RWPE2 (cell line): ENCODE measurements around the gene SMIM38.
A peak's percentile ranks its signal among the peaks of the same experiment; 100 is the strongest.

Source experiments
- ATAC-seq: fragments of 200-7000 bp; cut with Tn5 transposase; 3 replicates; pipeline ENCODE4 v1.9.1; 2021; ENCODE audit warnings: low read depth
- DNase-seq: peaks from one replicate; pipeline ENCODE4 v3.0.0-alpha.2; 2020; ENCODE audit warnings: low spot score
- H3K27ac ChIP-seq: fragments of 450-650 bp; 2 replicates; pipeline ENCODE4 v1.5.1; 2017; ENCODE audit warnings: mild to moderate bottlenecking; ENCODE audit not compliant: poor library complexity, severe bottlenecking
- H3K27me3 ChIP-seq: fragments of 250-450 bp; sonication (Bioruptor Pico); 2 replicates; pipeline ENCODE4 v1.5.1; 2021; ENCODE audit warnings: mild to moderate bottlenecking, moderate library complexity; ENCODE audit not compliant: insufficient read depth, poor library complexity, severe bottlenecking
- H3K36me3 ChIP-seq: fragments of 250-450 bp; sonication (Bioruptor Pico); 2 replicates; pipeline ENCODE4 v1.5.1; 2020; ENCODE audit warnings: low read depth, mild to moderate bottlenecking, moderate library complexity
- H3K4me1 ChIP-seq: fragments of 250-450 bp; sonication (Bioruptor Pico); 2 replicates; pipeline ENCODE4 v1.5.1; 2021; ENCODE audit warnings: mild to moderate bottlenecking, moderate library complexity; ENCODE audit not compliant: insufficient read depth, poor library complexity, severe bottlenecking
- H3K4me3 ChIP-seq: fragments of 250-450 bp; sonication (Bioruptor Pico); 2 replicates; pipeline ENCODE4 v1.5.1; 2021; ENCODE audit warnings: mild to moderate bottlenecking, moderate library complexity; ENCODE audit not compliant: severe bottlenecking
- H3K9me3 ChIP-seq: fragments of 250-450 bp; sonication (Bioruptor Pico); 2 replicates; pipeline ENCODE4 v1.5.1; 2021; ENCODE audit warnings: mild to moderate bottlenecking, moderate library complexity; ENCODE audit not compliant: severe bottlenecking
- TF ChIP-seq, protein P1 (sequence below): fragments of 450-650 bp; IDR thresholded peaks from one replicate; pipeline ENCODE4 v1.5.1; 2017; ENCODE audit warnings: mild to moderate bottlenecking, moderate library complexity; ENCODE audit not compliant: poor library complexity, severe bottlenecking

The SMIM38 gene

DNA sequence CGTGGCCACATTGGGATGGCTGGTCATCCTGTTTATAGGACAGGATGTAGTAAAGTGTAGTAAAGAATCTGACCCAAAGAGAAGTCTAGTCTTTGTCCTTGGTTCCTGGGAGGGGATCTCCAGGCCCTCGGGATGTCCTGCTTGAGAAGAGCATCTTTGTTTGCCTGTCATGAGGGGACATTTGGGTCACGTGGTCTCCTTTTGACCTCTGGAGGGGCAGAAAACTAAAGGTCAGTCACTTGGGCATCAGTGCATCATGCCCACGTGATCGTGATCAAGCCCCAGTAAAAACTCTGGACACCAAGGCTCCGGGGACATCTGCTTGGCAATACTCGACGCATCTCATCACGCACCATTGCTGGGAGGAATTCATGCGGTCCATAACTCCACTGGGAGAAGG, 9.1 kb downstream of the SMIM38 start:
- TF ChIP-seq, protein P1, sequence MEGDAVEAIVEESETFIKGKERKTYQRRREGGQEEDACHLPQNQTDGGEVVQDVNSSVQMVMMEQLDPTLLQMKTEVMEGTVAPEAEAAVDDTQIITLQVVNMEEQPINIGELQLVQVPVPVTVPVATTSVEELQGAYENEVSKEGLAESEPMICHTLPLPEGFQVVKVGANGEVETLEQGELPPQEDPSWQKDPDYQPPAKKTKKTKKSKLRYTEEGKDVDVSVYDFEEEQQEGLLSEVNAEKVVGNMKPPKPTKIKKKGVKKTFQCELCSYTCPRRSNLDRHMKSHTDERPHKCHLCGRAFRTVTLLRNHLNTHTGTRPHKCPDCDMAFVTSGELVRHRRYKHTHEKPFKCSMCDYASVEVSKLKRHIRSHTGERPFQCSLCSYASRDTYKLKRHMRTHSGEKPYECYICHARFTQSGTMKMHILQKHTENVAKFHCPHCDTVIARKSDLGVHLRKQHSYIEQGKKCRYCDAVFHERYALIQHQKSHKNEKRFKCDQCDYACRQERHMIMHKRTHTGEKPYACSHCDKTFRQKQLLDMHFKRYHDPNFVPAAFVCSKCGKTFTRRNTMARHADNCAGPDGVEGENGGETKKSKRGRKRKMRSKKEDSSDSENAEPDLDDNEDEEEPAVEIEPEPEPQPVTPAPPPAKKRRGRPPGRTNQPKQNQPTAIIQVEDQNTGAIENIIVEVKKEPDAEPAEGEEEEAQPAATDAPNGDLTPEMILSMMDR: no peak

DNA sequence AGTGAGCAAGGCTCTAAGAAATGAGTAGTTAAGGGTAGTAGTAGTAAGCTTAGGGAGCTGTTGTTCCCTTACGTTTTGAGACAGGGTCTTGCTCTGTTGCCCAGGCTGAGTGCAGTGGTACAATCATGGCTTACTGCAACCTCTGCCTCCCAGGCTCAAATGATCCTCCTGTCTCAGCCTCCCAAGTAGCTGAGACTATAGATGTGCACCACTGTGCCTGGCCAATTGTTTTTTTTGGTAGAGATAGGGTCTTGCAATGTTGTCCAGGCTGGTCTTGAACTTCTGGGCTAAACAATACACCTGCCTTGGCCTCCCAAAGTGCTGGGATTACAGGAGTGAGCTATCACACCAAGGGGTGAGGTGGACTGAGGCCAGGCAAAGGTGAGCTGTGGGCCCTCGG, 10.0 kb downstream of the SMIM38 start:
- H3K4me1 ChIP-seq: peaks cover 6% of the 10 kb centered on the region
- no peaks in the 10 kb centered on the region for H3K36me3 ChIP-seq
- TF ChIP-seq, protein P1: no peak

More for the DNA sequence above, 9.1 kb downstream of the SMIM38 start:
- Histone ChIP-seq H3K27ac (no peak overlapping the region), H3K36me3 (no peaks in the 10 kb centered on the region), H3K4me3 (no peak overlapping the region), H3K27me3 (no peaks in the 10 kb centered on the region), H3K9me3 (no peaks in the 10 kb centered on the region), H3K4me1 (peaks cover 6% of the 10 kb centered on the region)
- ATAC-seq (no peak), DNase-seq (no peak)

DNA sequence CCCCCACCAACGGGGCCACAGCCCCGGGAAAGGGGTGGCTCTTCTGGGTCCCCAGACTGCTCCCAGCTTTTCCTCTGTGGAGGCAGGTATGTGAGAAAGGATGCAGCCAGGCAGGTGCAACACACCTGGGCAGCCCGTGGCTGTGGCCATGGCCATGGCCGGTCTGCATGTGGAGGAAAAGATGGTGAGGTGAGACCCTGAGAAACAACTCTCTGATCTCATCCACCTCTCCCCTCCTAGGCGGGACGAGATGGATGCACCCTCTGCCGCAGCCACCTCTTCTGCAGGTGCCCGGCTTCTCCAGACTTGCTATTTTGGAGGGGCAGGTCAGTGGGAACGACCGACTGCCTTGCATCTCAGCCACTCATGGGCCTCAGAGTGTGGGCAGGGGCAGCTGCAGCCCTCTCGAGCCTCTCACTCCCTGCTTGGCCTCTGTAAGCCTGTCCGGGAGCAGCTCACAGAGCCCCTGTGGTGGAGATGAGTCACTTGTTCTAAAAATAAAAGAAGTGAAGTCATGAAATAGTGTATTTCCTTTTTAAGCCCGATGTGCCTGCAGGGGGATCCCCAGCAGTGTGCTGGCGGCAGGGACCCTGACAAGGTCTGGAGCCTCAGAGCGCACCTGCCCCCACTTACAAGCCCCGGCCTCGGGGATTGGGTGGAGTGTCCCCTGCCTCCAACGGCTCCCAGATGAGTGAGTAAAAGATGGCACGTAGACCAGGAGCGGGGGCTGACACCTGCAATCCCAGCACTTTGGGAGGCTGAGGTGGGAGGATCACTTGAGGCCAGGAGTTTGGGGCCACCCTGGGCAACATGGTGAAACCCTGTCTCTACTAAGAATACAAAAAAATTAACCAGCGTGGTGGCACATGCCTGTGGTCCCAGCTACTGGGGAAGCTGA, 10.7 kb downstream of the SMIM38 start:
- DNase-seq (no peak), ATAC-seq (peak; percentile 88)
- no peaks in the 10 kb centered on the region for H3K36me3 ChIP-seq
- TF ChIP-seq, protein P1: peak; percentile 15
- no peak overlapping the region for H3K4me3 ChIP-seq
- H3K27ac ChIP-seq: no peak overlapping the region
- no peaks in the 10 kb centered on the region for H3K27me3 ChIP-seq
- H3K4me1 ChIP-seq: peaks cover 6% of the 10 kb centered on the region
- no peaks in the 10 kb centered on the region for H3K9me3 ChIP-seq

More for the DNA sequence above, 10.0 kb downstream of the SMIM38 start:
- Histone ChIP-seq H3K4me3 (no peak overlapping the region), H3K27me3 (no peaks in the 10 kb centered on the region), H3K9me3 (no peaks in the 10 kb centered on the region), H3K27ac (no peak overlapping the region)
- ATAC-seq: no peak
- DNase-seq: no peak

DNA sequence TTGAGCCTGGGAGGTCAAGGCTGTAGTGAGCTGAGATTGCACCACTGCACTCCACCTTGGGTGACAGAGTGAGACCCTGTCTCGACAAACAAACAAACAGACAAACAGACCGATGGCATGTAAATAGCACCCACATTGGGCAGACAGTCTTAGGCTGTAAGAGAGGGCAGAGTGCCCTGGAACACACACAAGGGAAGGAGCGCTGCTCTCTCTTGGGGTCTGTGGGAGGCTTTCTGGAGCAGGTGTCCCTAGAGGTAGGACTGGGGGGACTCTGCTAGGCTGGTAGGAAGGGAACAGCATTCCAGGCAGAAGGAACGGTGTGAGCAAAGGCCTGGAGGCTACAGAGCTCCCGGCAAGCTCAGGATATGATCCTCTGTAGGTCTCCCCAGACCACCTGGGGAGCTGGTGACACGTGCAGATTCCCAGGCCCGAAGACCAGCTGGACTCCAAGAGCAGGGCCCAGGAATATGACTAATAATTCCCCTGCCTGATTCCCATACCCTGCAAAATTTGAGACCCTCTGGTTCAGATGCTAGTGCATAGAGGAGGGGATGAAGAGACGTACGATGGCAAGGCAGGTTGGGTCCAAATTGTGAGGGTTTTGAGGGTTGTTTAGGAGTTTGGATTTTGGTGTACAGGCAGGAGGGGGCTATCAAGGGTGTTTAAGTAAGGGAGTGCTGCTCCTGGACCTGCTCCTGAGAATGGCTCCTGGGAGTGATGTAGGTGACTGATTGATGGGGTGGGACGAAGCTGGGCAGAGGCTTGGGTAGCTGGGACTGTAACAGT, 11.6 kb downstream of the SMIM38 start:
- H3K27ac ChIP-seq: no peak overlapping the region
- DNase-seq (no peak), ATAC-seq (no peak)
- peaks cover 6% of the 10 kb centered on the region for H3K4me1 ChIP-seq
- no peaks in the 10 kb centered on the region for H3K36me3 ChIP-seq
- no peaks in the 10 kb centered on the region for H3K27me3 ChIP-seq
- TF ChIP-seq, protein P1: no peak
- no peak overlapping the region for H3K4me3 ChIP-seq
- no peaks in the 10 kb centered on the region for H3K9me3 ChIP-seq
